CD4-positive, alpha-beta T cell treated with Interleukin-4 for 4 hours (primary cell): Measurements from ENCODE around the gene RSPH4A.
"Not testable (repeated sequence)": the region's sequence is repeated elsewhere in the genome, so short reads cannot be mapped to it uniquely, and the experiment has no call there.

Experiments used
- DNase-seq: peaks from one replicate; pipeline ENCODE4 v3.0.0-alpha.2; 2020

RSPH4A gene

DNA sequence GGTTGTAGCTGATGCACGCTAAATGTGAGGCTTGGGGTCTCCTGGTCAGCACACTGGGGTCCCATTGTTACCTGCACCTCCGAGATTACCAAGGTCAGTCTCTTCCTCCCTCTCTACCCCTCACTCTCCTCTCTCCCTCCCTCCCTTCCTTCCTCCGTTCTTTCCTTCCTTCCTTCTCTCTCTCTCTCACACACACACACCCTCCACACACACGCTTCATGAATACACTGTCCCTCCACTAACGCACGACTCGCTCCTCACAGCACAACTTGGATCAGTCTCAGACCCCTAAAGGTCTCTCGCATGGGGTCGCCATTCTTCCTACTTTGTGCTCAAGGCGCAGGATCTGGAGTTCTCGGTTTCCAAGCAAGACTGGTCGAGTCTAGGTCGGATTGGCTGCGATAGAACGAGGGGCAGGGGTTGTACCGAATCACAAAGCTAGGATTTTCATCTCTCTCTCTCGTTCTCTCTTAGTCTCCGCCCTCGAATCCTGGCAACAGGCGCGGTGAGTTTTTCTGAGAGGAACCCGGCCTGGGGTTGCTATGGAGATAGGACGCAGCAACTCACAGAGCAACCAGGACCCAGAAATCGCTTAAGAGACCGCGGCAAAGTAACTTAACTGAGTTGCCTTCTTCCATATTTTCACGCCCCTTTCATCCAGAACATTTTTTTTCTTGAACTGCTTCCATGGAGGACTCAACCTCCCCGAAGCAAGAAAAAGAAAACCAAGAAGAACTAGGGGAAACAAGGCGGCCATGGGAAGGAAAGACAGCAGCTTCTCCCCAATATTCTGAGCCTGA lies at the start of gene RSPH4A:
Gene RSPH4A, plus strand, starts transcription at position 543 of the 800 bp plus-strand sequence. Its CDS starts 145 bp downstream, at position 688.
- DNase-seq = peak; percentile 67

DNA sequence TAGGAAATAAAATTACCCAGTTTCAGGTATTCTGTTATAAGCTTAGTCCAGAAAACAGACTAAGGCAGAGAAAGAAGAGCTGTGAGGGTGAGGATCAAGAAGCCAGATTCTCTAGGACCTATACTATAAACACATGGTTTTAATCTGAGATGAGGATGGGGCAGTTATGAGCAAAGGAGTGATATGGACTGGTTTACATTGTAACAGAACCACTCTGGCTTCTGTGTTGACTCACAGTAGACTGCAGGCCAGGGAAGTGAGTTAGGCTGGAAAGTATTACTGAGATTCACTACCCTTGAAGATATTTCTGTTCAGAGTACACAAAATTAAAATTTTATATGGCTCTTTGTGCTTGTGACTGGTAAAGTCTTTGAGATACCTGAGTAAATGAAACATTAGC lies 48.2 kb upstream of the RSPH4A start:
- no peak for DNase-seq

DNA sequence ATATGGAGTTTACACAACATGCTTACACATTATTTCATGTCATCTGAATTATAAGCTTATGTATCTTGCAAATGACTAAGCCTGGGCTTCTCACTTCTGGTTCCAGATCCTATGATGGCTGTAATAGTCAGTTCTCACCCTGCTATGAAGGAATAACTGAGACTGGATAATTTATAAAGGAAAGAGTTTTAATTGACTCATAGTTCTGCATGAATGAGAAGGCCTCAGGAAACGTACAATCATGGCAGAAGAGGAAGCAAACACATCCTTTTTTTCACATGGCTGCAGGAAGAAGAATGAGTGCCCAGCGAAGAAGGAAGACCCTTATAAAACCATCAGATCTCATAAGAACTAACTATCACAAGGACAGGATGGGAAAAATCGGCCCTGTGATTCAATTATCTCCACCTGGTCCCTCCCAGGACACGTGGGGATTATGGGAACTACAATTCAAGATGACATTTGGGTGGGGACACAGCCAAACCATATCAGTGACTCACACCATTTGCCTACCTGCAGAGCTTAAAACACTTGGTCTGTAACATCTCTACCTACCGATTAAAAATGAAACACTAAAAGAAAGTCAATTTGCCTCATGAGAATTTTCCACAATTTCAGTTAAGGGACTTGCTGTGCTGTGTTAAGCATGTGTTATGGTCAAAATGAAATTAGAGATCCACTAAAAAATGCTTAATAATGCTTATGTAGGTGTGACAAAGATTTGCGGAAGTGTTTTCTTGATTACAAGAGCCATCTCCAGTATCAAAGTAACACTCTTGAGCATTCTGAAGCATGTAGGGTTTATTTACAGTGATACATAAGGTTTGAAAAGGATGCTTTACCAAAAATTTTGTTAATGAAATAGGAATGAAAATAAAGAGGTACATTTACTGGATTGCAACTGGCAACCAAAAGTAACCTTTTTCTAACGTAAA lies 47.2 kb upstream of the RSPH4A start:
- DNase-seq = no peak

DNA sequence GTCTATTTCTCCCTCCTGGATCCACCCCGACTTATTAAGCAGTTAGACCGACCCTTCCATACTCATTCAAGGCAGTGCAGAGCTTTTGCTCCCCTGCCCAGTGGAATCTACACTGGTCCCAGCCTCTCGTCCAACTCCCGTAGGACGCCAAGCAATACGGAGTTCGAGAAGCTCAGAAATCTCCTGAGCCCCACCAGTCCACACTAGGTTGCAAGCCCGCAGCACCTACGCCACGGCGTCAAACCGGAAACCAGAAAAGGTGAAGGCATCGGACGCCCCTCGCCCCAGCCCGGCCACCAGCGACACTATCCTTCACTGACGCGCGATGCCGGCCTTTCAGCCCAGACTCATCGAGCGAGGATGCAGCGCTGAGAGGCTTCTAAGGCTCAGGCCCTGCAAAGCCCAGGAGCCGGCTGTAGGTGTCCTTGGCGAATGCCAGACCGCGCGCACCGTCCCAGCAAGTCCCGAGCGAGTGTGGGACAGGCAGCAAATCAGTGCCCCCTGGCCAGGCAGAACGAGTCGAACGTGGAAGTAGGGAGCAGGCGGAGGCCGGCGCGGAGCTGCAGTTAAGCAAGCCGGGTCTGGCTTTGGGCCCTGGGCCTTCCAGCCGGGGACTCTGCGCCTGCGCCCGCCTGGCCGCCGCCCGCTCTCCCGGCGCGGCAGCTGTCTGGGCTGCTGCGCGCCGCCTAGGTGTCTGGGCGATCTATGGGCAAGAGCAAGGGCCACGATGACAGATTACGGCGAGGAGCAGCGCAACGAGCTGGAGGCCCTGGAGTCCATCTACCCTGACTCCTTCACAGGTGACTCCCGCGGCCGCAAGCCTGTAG lies 45.2 kb upstream of the RSPH4A start, which contains the start of gene RWDD1:
Gene RWDD1, plus strand, starts transcription at position 649 of the 827 bp plus-strand sequence. Its CDS starts 79 bp downstream, at position 728.
- peak; percentile 100 for DNase-seq

DNA sequence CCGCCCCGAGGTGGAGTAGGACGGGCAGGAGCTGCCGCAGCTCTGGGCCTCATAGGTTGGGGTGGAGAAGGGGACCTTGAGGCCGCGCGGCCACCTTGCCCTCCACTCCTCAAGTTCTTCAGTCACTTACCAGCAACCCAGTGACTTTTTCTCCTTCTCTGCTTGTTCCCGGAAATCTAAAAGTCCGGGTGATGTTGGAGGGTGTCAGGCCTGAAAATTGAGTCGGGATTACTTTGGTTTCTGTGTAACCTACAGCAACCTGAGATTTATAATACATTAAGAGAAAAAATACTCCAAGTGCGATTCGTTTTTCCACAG lies 44.6 kb upstream of the RSPH4A start:
- DNase-seq = no peak

DNA sequence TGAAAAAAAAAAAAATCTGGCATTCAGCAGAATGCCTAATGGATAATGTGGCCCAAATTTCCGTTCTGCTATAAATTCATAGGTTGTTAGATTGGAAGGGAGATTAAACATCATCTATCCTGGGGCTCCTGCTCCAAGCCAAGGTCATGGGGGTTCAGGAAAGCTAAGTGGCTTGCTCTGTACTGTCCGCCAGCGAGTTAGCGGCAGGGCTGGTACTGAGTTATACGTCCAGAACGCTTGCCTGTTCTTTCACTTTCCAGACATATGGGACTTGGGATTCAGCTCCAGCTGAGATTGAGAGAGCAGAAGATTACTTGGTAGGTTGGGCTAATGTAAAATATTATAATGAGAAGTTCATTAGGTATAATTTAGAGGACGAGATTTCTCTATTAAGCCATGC lies 44.1 kb upstream of the RSPH4A start:
- peak; percentile 1 for DNase-seq

DNA sequence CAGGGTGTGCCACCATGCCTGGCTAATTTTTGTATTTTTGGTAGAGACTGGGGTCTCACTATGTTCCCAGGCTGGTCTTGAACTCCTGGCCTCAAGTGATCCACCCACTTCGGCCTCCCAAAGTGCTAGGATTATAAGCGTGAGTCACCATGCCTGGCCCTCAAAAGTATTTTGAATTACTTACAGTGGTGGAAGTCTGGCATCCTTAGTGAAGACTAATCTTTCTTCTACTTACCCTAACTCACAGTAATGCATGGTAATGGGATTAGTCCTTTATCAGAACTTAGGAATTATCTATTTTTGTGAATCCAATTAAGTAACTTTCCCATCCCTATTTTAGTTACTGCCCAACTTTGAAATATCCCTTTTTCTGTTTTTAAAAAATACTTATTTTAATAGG lies 41.1 kb upstream of the RSPH4A start:
- no peak for DNase-seq

DNA sequence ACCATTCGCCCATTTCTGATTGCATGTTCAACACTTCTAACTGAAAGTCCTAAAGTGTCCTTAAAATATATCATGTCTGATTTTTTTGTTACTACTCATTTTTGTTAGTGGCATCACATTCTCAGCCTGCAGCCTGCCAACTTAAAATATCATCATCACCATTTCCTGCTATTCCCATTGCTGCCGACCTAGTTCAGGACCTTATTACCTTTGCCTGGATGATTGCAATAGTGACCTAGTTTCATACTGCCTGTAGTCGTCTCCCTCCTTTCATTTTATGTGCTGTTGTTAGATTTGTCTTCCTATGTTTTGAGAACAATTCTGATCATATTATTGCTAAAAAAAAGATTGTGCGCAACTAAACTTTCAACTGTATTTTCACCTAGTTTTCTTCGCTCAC lies 38.8 kb upstream of the RSPH4A start:
- no peak for DNase-seq

DNA sequence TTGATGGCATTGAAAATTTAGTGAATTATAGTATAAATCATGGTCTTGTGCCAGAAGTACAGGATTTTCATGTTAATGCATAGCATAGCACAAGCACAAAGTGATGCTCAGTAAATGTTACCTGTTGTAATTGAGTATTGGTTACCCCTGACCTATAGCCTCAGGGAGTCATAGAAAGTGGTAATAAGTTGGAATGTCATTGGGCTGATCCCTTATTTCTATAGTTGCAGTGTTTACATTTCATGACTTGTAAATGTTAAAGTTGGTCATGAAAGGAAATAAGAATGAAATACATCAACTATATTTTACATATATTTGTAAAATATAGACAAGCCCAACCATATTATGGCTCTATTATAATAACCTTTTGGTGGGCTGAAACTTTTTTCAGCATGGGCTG lies 37.9 kb upstream of the RSPH4A start:
- DNase-seq = no peak

DNA sequence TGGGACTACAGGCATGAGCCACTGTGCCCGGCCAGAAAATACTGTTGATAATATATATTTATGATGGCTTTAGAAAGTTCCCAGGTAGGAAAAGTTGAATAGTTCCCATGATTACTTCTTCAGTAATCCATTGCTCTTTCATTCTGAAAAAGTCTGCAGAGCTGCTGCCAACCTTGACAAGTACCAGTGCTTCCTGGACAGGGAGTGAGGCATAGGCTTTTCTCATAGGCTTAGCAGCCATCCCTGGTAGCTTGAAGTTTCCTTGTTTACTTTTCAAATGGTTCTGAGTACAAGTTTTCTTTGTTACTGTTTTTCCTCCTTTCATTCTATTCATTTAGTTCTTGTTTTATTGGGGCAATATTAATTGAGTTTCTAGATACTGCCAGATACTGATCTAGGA lies 37.1 kb upstream of the RSPH4A start:
- no peak for DNase-seq

DNA sequence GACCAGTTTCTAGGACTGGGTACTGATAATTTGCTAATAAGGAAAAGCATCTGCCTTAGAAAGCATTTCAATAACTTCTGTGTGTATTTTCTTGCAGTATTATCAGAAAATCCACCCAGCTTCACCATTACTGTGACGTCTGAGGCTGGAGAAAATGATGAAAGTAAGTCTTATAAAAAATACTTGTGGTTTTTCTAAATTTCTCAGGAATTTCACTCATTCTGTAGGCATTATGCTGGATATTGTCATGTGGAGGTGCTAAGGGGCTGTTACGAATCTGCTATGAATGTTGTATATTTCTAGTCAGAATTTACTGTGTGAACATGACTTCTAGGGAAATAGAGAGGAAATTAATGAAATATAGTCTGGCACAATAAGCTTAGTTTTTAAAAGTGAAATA lies 36.1 kb upstream of the RSPH4A start:
- no peak for DNase-seq

DNA sequence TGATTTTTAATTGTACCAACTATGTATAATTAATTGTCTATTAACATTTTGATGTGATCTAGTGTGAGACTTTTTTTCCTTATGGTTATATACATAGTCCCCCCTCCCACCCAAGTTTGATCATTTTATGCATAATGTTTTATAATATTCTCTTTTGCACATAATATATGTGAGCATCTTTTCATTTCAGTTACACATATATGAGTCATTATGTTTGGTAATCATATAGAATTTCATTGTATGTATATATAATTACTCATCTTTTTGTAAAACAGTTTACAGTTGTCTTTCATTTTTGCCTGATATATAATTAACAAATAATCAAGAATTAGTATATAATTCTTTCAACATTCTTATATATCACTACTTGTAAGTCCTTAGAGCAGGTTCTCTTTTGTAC lies 30.0 kb upstream of the RSPH4A start:
- no peak for DNase-seq

DNA sequence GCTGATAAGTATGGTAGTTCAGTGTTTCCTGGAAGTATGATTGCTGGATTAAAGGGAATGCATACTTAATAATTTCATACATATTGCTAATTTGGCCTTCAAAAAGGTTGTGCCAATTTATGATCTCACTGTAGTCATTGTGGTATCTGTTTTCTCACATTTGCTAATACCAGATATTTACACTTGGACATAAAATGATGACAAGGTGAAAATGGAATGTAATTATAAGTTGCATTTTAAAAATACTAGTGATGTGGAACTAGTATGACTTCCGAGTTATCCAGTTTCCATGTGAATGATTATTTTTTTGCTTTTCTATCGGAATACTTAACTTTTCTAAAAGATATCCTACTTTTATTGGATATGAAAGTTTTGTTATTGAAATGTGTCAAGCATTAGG lies 29.5 kb upstream of the RSPH4A start:
- no peak for DNase-seq

DNA sequence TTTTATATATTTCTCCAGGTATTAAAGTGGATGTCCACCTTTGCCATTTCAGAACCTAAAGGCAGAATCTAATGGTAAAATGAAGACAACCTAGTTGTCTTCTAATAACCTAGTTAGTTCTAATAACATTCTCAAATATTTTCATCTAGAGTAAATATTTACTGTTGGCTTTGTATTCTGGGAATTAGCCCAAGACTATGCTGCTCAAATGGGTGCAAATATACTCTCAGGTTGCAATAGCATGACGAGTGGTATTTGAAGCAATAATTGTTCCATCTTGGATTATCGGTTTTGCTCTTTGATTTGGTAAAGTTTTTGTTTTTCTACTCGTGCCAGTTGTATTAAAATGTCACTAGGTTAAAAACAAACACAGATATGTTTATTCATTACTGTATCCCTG lies 21.0 kb upstream of the RSPH4A start:
- DNase-seq = no peak

DNA sequence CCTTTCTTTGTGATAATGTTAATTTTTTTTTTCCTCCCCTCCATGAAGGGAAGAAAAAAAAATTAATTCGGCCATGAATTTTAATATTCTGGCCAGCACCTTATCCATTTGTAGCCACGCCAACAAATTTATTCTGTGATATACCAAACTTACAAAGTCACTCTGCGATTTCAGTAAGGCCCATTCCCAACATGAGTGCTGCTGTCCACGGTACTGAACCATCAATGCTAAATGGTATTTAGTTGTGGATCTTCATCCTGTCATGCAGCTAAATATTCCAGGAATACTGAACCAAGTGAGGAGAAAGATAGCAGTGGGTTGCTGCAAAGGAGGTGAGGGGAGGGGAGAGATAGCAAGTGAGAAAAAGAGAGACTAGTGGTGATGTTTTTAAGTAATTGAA lies 19.5 kb upstream of the RSPH4A start:
- DNase-seq = no peak

DNA sequence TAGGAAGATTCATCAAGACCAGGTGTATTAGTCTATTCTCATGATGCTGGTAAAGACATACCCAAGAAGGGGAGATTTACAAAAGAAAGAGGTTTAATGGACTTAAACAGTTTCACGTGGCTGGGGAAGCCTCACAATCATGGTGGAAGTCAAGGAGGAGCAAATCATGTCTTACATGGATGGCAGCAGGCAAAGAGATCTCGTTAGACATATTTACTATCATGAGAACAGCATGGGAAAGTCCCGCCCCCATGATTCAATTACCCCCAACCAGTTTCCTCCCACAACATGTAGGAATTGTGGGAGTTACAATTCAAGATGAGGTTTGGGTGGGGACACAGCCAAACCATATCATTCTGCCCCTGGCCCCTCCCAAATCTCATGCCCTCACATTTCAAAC lies 12.4 kb upstream of the RSPH4A start:
- not testable (repeated sequence) for DNase-seq

DNA sequence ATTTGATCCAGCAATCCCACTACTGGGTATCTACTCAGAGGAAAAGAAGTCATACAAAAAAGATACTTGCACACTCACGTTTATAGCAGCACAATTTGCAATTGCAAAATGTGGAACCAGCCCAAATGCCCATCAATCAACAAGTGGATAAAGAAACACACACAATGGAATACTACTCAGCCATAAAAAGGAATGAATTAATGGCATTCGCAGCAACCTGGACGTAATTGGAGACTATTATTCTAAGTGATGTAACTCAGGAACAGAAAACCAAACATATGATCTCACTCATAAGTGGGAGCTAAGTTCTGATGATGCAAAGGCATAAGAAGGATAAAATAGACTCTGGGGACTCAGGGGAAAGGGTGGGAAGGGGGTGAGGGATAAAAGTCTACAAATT lies 11.4 kb upstream of the RSPH4A start:
- not testable (repeated sequence) for DNase-seq

DNA sequence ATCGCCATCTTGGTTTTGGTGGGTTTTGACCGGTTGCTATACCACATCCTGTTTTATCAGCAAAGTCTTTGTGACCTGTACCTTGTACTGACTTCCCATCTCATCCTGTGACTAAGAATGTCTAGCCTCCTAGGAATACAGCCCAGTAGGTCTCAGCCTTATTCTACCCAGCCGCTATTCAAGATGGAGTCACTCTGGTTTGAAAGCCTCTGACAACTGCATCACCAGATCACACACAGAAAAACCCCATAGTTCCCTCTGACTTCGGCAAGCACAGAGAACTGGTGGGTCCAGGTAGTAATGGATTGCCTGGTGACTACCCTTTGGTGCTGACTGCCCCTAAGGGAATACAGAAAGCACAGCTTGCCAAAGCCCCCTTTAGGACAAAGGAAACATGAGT lies 10.3 kb upstream of the RSPH4A start:
- DNase-seq = no peak

DNA sequence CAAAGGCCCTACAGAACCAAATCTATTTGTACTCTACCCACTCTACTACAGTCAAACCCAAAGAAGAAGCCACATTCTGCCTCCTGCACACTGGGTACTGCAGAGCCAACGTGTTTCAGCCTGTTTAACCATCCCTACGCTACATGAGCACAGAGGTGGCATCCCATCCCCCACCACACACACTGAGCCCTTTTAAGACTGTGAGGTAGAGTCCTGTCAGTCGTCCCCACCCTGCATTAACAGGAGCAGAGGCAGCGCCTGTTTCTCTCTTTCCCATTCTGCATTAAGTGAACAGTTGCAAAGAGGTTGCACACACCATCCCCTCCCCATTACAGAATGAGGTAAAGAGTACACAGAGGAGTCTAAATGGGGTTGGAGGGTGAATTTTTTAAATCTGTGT lies 5.2 kb upstream of the RSPH4A start:
- DNase-seq = no peak

DNA sequence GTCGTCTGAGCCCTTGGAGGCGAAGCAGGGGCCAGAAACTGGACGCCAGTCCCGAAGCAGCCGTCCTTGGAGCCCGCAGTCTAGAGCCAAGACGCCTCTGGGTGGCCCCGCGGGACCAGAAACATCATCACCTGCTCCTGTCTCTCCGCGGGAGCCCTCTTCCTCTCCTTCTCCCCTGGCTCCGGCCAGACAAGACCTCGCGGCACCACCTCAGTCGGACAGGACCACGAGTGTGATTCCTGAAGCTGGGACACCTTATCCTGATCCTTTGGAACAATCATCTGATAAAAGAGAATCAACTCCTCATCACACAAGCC lies 416 bp downstream of the RSPH4A start:
- DNase-seq = no peak

DNA sequence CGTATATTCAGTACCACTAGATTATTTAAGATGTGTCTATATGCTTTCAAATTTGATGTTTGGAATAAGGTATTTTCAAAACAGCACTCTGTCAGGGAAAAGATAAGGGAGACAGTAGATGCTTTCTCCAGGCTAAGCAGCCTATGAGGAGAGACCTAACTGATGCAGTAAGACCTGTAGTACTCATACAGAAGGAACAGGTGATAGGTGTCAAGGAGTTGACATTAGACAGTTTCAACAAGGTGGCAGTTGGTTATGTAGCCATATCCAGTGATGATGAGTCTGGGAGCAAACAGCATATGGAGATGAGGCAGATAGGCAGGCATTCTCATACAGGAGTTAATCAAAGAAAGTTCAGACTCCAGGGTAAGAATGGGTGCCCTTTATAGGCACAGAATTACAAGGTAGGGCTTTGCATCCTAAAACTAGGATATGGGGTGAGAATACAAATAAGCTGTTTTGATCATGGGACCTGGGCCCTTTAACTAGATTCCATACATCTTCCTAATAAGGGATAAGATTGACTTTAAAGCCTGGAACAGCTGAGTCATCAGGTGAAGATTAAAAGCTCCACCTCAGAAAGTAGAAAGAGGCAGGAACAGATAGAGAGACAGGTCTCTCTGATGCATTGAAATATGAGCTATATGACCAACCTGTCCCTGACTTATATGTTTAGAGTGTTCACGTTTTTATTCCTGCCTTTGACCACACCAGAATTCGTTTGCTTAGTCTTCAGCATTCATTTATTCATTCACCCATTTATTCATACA lies 7.9 kb downstream of the RSPH4A start:
- no peak for DNase-seq

DNA sequence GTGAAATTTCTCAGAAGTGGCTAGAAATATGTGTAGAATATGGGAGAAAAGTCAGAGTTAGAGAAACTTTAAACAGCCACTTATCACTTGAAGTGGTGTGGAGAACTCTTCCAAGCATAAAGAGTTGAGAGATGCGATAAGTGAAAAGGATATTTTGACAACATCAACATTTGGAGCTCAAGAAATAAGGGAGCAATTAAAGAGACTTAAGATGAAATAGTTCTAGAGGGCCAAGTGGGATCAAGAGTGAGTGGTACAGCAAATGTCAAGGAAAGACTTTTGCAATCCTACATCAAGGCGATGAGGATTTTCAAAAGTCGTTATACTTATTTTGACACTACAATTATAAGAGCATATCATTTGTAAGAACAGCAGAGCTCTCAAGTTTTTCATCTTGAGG lies 9.6 kb downstream of the RSPH4A start:
- DNase-seq = no peak

DNA sequence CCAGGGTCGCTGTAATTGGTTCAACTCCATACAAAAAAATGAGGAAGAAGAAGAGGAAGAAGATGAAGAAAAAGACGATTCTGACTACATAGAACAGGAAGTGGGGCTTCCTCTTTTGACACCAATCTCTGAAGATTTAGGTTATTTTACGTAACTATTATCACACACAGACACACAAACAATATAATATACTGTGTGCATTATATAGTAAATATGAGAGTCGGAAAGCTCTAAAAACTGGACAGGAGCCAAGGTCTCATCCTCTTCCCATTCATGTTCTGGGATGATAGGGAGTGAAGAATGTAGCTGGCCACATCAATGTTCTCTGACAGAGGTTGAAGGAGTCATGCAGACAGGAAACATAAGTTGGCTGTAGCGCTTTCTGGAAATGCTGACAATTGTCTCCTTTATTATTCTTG lies 13.3 kb downstream of the RSPH4A start:
- no peak for DNase-seq
